ENCODE measurements around the gene BAHCC1. TPM values are rescaled to one million over a fixed set of nuclear protein-coding genes. Genes with fewer than 3 reads are reported as not detected.

The BAHCC1 gene
- total RNA-seq, 2 donors from 2014 or later = 5.8 to 12.7 TPM

DNA sequence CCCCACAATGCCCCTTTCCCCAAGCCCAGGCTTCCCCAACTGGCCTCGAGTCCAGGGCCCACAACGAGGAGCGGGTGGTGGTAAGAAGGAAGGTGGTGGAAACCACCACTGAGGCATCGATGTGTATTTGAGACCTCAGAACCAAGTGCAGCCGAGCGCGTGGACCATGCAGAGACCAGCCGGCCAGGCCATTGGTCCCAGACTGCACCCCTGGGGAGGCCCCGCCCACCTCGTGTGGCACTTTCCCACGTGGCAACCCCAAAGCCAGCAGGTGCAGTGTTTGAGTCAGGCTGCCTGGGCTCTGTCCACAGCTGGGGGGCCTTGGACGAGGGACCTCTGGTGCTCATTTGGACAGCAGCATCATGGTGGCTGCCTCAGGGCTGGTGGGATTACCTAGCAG, 28.1 kb upstream of the BAHCC1 start:
- TF ChIP-seq, protein P1, sequence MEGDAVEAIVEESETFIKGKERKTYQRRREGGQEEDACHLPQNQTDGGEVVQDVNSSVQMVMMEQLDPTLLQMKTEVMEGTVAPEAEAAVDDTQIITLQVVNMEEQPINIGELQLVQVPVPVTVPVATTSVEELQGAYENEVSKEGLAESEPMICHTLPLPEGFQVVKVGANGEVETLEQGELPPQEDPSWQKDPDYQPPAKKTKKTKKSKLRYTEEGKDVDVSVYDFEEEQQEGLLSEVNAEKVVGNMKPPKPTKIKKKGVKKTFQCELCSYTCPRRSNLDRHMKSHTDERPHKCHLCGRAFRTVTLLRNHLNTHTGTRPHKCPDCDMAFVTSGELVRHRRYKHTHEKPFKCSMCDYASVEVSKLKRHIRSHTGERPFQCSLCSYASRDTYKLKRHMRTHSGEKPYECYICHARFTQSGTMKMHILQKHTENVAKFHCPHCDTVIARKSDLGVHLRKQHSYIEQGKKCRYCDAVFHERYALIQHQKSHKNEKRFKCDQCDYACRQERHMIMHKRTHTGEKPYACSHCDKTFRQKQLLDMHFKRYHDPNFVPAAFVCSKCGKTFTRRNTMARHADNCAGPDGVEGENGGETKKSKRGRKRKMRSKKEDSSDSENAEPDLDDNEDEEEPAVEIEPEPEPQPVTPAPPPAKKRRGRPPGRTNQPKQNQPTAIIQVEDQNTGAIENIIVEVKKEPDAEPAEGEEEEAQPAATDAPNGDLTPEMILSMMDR (IDR thresholded peaks at IDR 0.05) = no peak
- H3K36me3 ChIP-seq = no peaks in the 10 kb centered on the region
- no peaks in the 10 kb centered on the region for H3K9me3 ChIP-seq
- H3K4me3 ChIP-seq = no peak overlapping the region
- DNase-seq (ENCODE audit: low spot score) = no peak
- peaks cover 0 to 24% of the 10 kb centered on the region in 2 donors for H3K4me1 ChIP-seq
- no peaks in the 10 kb centered on the region for H3K27me3 ChIP-seq
- H3K27ac ChIP-seq = no peak overlapping the region

- Histone ChIP-seq H3K36me3 (no peaks in the 10 kb centered on the region), H3K9me3 (no peaks in the 10 kb centered on the region), H3K4me1 (peaks cover 0 to 36% of the 10 kb centered on the region in 2 donors), H3K27me3 (no peaks in the 10 kb centered on the region), H3K4me3 (no peak overlapping the region), H3K27ac (no peak overlapping the region)
- TF ChIP-seq, protein P1 (IDR thresholded peaks at IDR 0.05) = no peak
- DNase-seq (ENCODE audit: low spot score) = no peak
Observed at GRCh38 chr17:81368161-81369022, 26.9 kb upstream of the BAHCC1 start.

- peaks cover 0 to 4% of the 10 kb centered on the region in 2 donors for H3K9me3 ChIP-seq
- H3K27me3 ChIP-seq = no peaks in the 10 kb centered on the region
- TF ChIP-seq, protein P1 (IDR thresholded peaks at IDR 0.05) = no peak
- H3K36me3 ChIP-seq = no peaks in the 10 kb centered on the region
- peaks cover 0 to 31% of the 10 kb centered on the region in 2 donors for H3K4me1 ChIP-seq
- H3K27ac ChIP-seq = no peak overlapping the region
- no peak overlapping the region for H3K4me3 ChIP-seq
- no peak for DNase-seq (ENCODE audit: low spot score)
Observed at GRCh38 chr17:81370294-81370693, 25.0 kb upstream of the BAHCC1 start.

DNA sequence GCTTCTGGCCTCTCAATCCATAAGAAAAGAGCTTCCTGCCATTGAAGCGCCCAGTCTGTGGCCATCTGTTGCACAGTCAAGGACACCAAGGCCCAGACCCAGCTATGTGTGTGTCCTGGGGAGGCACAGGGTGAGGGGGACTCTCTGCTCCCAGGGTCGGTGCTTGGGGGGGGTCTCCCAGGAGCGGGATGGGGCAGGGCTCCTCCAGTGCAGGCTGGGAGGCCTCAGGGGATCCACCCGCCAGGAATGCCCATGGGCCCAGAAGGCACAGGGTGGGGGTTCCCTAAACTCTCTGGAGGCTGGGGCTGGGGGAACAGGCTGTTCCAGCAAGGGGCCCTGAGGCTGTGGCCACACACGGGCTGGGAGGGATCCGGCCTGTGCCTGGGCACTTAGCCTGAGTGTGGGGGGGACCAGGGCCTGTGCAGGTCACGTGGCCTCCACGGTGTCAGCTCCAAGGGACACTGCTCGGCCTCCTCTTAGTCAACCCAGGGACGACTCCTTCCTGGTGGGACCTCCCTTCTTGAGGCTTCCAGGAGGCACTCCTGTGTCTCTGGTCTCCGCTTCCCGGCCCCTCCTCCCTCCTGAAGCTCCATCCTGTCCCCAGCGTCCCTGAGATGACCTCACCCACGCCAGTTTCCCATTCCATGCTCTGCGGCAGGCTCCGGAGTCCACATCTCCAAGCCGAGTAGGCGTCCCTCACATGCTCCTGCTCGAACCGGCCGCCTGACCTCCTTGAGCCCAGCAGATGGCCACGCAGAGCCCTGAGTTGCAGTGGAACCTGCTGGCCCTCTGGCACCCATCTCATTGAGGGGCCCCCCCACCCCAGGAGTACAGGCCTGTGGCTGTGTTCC, 23.1 kb upstream of the BAHCC1 start:
- H3K9me3 ChIP-seq = peaks cover 0 to 4% of the 10 kb centered on the region in 2 donors
- DNase-seq (ENCODE audit: low spot score) = no peak
- no peak overlapping the region for H3K4me3 ChIP-seq
- H3K36me3 ChIP-seq = no peaks in the 10 kb centered on the region
- TF ChIP-seq, protein P1 (IDR thresholded peaks at IDR 0.05) = peak in 1 of 2 donors; percentile 30
- peaks cover 0 to 20% of the 10 kb centered on the region in 2 donors for H3K4me1 ChIP-seq
- H3K27me3 ChIP-seq = no peaks in the 10 kb centered on the region
- H3K27ac ChIP-seq = peak overlapping the region; percentile 53 to 60

DNA sequence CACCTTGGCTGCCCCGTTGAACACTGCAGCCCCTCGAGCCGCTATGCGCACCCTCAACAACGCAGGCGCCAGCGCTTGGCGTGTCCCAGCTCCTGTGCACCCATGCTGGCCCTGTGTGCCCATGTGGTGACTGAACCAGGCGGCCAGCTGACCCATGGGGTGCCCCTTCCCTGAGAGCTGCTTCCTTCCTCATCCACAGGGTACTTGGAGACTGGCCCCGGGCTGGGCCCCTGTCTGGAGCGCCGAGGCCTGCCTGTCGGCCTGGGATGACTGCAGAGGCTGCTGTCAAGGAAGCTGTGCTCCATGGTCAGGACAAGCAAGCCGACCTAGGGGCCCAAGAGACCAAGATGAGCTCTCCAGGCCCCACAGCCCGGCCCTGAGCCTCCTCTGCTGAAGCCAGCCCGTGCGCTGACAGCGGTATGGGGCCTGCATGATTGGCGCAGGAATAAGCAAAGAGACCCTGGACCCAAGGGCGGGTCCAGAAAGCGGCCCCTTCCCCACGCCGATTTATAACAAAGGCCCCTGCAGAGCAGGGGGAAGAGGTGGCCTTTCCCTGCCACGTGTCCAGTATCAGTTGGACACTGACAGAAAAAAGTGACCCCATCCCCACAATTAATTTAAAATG, 21.6 kb upstream of the BAHCC1 start:
- H3K4me1 ChIP-seq = peaks cover 0 to 20% of the 10 kb centered on the region in 2 donors
- H3K36me3 ChIP-seq = no peaks in the 10 kb centered on the region
- no peak overlapping the region for H3K4me3 ChIP-seq
- DNase-seq (ENCODE audit: low spot score) = no peak
- H3K27me3 ChIP-seq = no peaks in the 10 kb centered on the region
- no peak overlapping the region for H3K27ac ChIP-seq
- peaks cover 0 to 4% of the 10 kb centered on the region in 2 donors for H3K9me3 ChIP-seq
- TF ChIP-seq, protein P1 (IDR thresholded peaks at IDR 0.05) = no peak
